ENCODE results near the gene NFATC1.

DNA sequence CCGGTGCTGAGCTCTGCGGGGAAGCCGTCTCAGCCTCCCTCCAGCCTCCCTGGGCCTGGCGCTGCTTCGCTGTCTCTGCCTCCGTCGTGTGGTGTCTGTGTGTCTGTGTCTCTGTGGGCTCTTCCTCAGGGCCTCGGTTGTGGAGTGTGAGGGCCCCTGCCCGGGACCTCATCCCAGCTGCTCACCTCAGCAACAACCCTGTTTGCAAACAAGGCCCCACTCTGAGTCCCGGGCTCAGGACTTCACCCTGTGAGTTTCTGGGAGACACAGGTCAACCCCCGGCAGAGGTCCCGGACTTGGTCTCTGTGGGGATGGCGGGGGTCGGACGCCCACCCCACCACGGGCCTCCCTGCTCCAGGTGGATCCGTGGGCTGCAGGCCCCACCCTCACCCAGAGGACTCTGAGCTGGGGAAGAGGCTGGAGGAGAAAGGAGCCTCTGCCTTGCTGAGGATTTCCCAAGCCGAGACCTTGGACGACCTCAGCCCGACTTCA is 156.5 kb downstream of the NFATC1 start:
- TF ChIP-seq YY1 (IDR thresholded peaks at IDR 0.05; ENCODE audit: insufficient read depth, insufficient read length) (no peak), SUZ12 (IDR thresholded peaks at IDR 0.05; ENCODE audit: extremely low read depth, insufficient read depth, insufficient read length) (no peak)

All from NT2/D1 (cell line).